H1 (cell line): ENCODE results near the gene COL11A2. TPM values are rescaled to one million over a fixed set of nuclear protein-coding genes. Genes with fewer than 3 reads are reported as not detected.

Experiments
- CTCF ChIA-PET: fragments of 300-600 bp; sonication (Branson Sonifier 250); formaldehyde crosslinking; loops from one replicate; lab custom pipeline; 2021; ENCODE audit not compliant: partially characterized antibody; lab: Charles Lee
- POLR2A ChIA-PET: fragments of 300-600 bp; sonication (Branson Sonifier 250); formaldehyde crosslinking; loops from one replicate; lab custom pipeline; 2021; ENCODE audit warnings: inconsistent platforms; ENCODE audit not compliant: partially characterized antibody; lab: Charles Lee
- DNase-seq, 2 experiments: peaks; one replicate each; pipeline versions ENCODE4 v3.0.0 to v3.0.0-alpha.2; 2010 to 2022; ENCODE audit warnings: low spot score in 2 of 2, low read depth in 1 of 2, mixed read lengths in 1 of 2
- FAIRE-seq: peaks from 2 replicates; lab custom pipeline; 2011; peaks lifted over from hg19 to GRCh38; lab: Jason Lieb, UNC
- H2AFZ ChIP-seq: 2 replicates; pipeline ENCODE4 v1.8.1; 2012; ENCODE audit warnings: low read length, inconsistent platforms
- H2AK5ac ChIP-seq: 2 replicates; pipeline ENCODE4 v1.6.1; 2013; ENCODE audit warnings: low read depth, low read length
- H2BK120ac ChIP-seq: replicated peaks from 2 replicates; pipeline ENCODE3; 2013; ENCODE audit warnings: low read depth, low read length, inconsistent platforms
- H2BK12ac ChIP-seq: 2 replicates; pipeline ENCODE4 v1.6.1; 2013; ENCODE audit warnings: low read depth, low read length
- H2BK15ac ChIP-seq: 2 replicates; pipeline ENCODE4 v1.6.1; 2013; ENCODE audit warnings: low read length
- H2BK20ac ChIP-seq: 2 replicates; pipeline ENCODE4 v1.6.1; 2013; ENCODE audit warnings: low read length
- H2BK5ac ChIP-seq: 2 replicates; pipeline ENCODE4 v1.6.1; 2013; ENCODE audit warnings: low read depth, low read length
- H3K14ac ChIP-seq: 2 replicates; pipeline ENCODE4 v1.6.1; 2013; ENCODE audit warnings: inconsistent platforms; ENCODE audit not compliant: insufficient read length
- H3K18ac ChIP-seq: 2 replicates; pipeline ENCODE4 v1.6.1; 2013; ENCODE audit warnings: low read length; ENCODE audit errors: extremely low read depth
- H3K23ac ChIP-seq: 2 replicates; pipeline ENCODE4 v1.6.1; 2013; ENCODE audit warnings: inconsistent platforms; ENCODE audit not compliant: insufficient read length
- H3K23me2 ChIP-seq: 2 replicates; pipeline ENCODE4 v1.6.1; 2013; ENCODE audit warnings: low read depth, low read length
- H3K27ac ChIP-seq: 2 replicates; pipeline ENCODE4 v1.6.1; 2011; ENCODE audit warnings: low read depth, low read length, inconsistent platforms
- H3K27me3 ChIP-seq, 4 experiments: replicated peaks in 1 of 4; 1 replicate in 1 of 4; 2 replicates in 3 of 4; pipeline versions ENCODE4 v1.6.1 to v1.8.1; 2011 to 2013; ENCODE audit warnings: low read length in 3 of 4, mild to moderate bottlenecking in 3 of 4, inconsistent platforms in 2 of 4, mixed read lengths in 2 of 4, moderate library complexity in 1 of 4; ENCODE audit not compliant: control insufficient read depth in 3 of 4, insufficient read depth in 3 of 4; ENCODE audit errors: extremely low read depth in 1 of 4
- H3K36me3 ChIP-seq, 4 experiments: 2 replicates each; pipeline versions ENCODE4 v1.6.1 to v1.8.1; 2011 to 2013; ENCODE audit warnings: mild to moderate bottlenecking in 4 of 4, low read length in 3 of 4, moderate library complexity in 2 of 4, control low read depth in 1 of 4, inconsistent platforms in 1 of 4; ENCODE audit not compliant: insufficient read depth in 4 of 4, control insufficient read depth in 2 of 4
- H3K4ac ChIP-seq: replicated peaks from 2 replicates; pipeline ENCODE3; 2013; ENCODE audit warnings: low read length, low read depth, mixed read lengths, inconsistent platforms; ENCODE audit not compliant: insufficient read length
- H3K4me1 ChIP-seq, 4 experiments: replicated peaks in 1 of 4; 1 replicate in 1 of 4; 2 replicates in 3 of 4; pipeline versions ENCODE4 v1.6.1 to v1.8.1; 2011 to 2013; ENCODE audit warnings: low read length in 3 of 4, inconsistent platforms in 2 of 4, mixed read lengths in 1 of 4; ENCODE audit not compliant: insufficient read depth in 4 of 4, control insufficient read depth in 3 of 4
- H3K4me2 ChIP-seq, 2 experiments: 2 replicates each; pipeline versions ENCODE4 v1.6.1 to v1.8.1; 2011 to 2013; ENCODE audit warnings: low read depth in 2 of 2, low read length in 2 of 2, control low read depth in 1 of 2, inconsistent platforms in 1 of 2, mild to moderate bottlenecking in 1 of 2; ENCODE audit not compliant: insufficient read depth in 1 of 2
- H3K4me3 ChIP-seq, 4 experiments: fragments of 200-600, 300-600 bp in 1 of 4; sonication (generic), shearing (Covaris generic), sonication (Bioruptor Twin) in 1 of 4; 2 replicates each; pipeline versions ENCODE4 v1.5.1 to v1.8.1; 2011 to 2016; ENCODE audit warnings: low read length in 4 of 4, low read depth in 3 of 4, control low read depth in 2 of 4, inconsistent platforms in 2 of 4, mild to moderate bottlenecking in 2 of 4, mixed read lengths in 1 of 4, moderate library complexity in 1 of 4; ENCODE audit not compliant: insufficient read depth in 2 of 4; ENCODE audit errors: extremely low read depth in 1 of 4
- H3K56ac ChIP-seq: replicated peaks from 2 replicates; pipeline ENCODE3; 2013; ENCODE audit warnings: low read depth, mild to moderate bottlenecking, mixed read lengths, low read length, inconsistent platforms; ENCODE audit not compliant: insufficient read length
- H3K79me1 ChIP-seq: 2 replicates; pipeline ENCODE4 v1.6.1; 2013; ENCODE audit warnings: low read depth, low read length, control low read depth
- H3K79me2 ChIP-seq, 2 experiments: 2 replicates each; pipeline versions ENCODE4 v1.6.1 to v1.8.1; 2012 to 2013; ENCODE audit warnings: low read length in 2 of 2, mild to moderate bottlenecking in 2 of 2, inconsistent platforms in 1 of 2; ENCODE audit not compliant: insufficient read depth in 2 of 2, control insufficient read depth in 1 of 2
- H3K9ac ChIP-seq, 4 experiments: replicated peaks in 1 of 4; 1 replicate in 1 of 4; 2 replicates in 3 of 4; pipeline versions ENCODE4 v1.6.1 to v1.8.1; 2011 to 2013; ENCODE audit warnings: low read depth in 3 of 4, low read length in 3 of 4, control low read depth in 2 of 4, mild to moderate bottlenecking in 2 of 4, moderate library complexity in 2 of 4, inconsistent platforms in 1 of 4; ENCODE audit errors: extremely low read depth in 1 of 4
- H3K9me3 ChIP-seq, 2 experiments: 2 replicates each; pipeline versions ENCODE4 v1.6.1 to v1.8.1; 2012 to 2013; ENCODE audit warnings: mild to moderate bottlenecking in 2 of 2, moderate library complexity in 2 of 2, control low read depth in 1 of 2, inconsistent platforms in 1 of 2, low read depth in 1 of 2, low read length in 1 of 2, mixed read lengths in 1 of 2; ENCODE audit not compliant: insufficient read depth in 2 of 2
- H4K20me1 ChIP-seq, 2 experiments: replicated peaks in 1 of 2; 2 replicates each; pipeline versions ENCODE3 to v1.8.1; 2011 to 2013; ENCODE audit warnings: inconsistent platforms in 2 of 2, low read length in 2 of 2, mild to moderate bottlenecking in 1 of 2; ENCODE audit not compliant: insufficient read depth in 2 of 2, control insufficient read depth in 1 of 2
- H4K5ac ChIP-seq: 2 replicates; pipeline ENCODE4 v1.6.1; 2013; ENCODE audit warnings: low read length, low read depth, mixed read lengths, inconsistent platforms; ENCODE audit not compliant: insufficient read length
- H4K8ac ChIP-seq: 2 replicates; pipeline ENCODE4 v1.8.0; 2013; ENCODE audit warnings: mild to moderate bottlenecking, moderate library complexity, low read length, inconsistent platforms; ENCODE audit not compliant: insufficient read depth; ENCODE audit errors: extremely low read depth
- H4K91ac ChIP-seq: replicated peaks from 2 replicates; pipeline ENCODE3; 2013; ENCODE audit warnings: low read length, mixed read lengths, inconsistent platforms; ENCODE audit not compliant: insufficient read length
- ASH2L ChIP-seq: fragments of 200-600, 300-600 bp; sonication (generic); IDR thresholded peaks from one replicate; pipeline ENCODE4 v1.7.1; 2017; ENCODE audit warnings: low read length
- ATF2 ChIP-seq: IDR thresholded peaks from 2 replicates; pipeline ENCODE4 v1.6.1; 2012; ENCODE audit warnings: low read length, inconsistent platforms
- ATF3 ChIP-seq: IDR thresholded peaks from 2 replicates; pipeline ENCODE4 v1.6.1; 2011; ENCODE audit warnings: low read depth, mild to moderate bottlenecking, low read length; ENCODE audit not compliant: insufficient read depth
- MAX ChIP-seq: IDR thresholded peaks from 2 replicates; pipeline ENCODE4 v1.6.1; 2012; ENCODE audit warnings: inconsistent platforms
- SP1 ChIP-seq: IDR thresholded peaks from 2 replicates; pipeline ENCODE4 v1.6.1; 2011; ENCODE audit warnings: low read depth, low read length
- SRF ChIP-seq: IDR thresholded peaks from 2 replicates; pipeline ENCODE4 v1.6.1; 2011; ENCODE audit warnings: mild to moderate bottlenecking, low read depth, low read length, moderate library complexity
- TAF7 ChIP-seq: optimal IDR thresholded peaks from 2 replicates; pipeline ENCODE3; 2011; ENCODE audit warnings: low read depth, mild to moderate bottlenecking, inconsistent platforms, low read length, moderate library complexity, borderline replicate concordance
- TBP ChIP-seq: IDR thresholded peaks from 2 replicates; pipeline ENCODE4 v1.6.1; 2011; ENCODE audit warnings: low read depth, low read length, improper control_type of control experiment
- TCF12 ChIP-seq: IDR thresholded peaks from 2 replicates; pipeline ENCODE4 v1.6.1; 2011; ENCODE audit warnings: low read depth, mild to moderate bottlenecking, low read length
- TEAD4 ChIP-seq: IDR thresholded peaks from 2 replicates; pipeline ENCODE4 v1.6.1; 2012; ENCODE audit warnings: low read depth, low read length, inconsistent platforms, mixed read lengths
- YY1 ChIP-seq: IDR thresholded peaks from 2 replicates; pipeline ENCODE4 v1.6.1; 2011; ENCODE audit warnings: low read depth, mild to moderate bottlenecking, low read length
- whole genome bisulfite sequencing, 2 experiments: shearing (Covaris generic) in 1 of 2; methylation state at CpG; one replicate each; pipeline versions ENCODE4 v1.1.6 to v1.1.7; 2013 to 2015; ENCODE audit warnings: low lambda C conversion rate in 2 of 2, mixed read lengths in 2 of 2, inconsistent platforms in 1 of 2, low coverage in 1 of 2, missing lambda C conversion rate in 1 of 2; ENCODE audit not compliant: insufficient replicate concordance in 2 of 2, insufficient coverage in 1 of 2, insufficient read length in 1 of 2; ENCODE audit errors: extremely low coverage in 1 of 2, missing lambda C conversion rate in 1 of 2; 5-methylcytosine and 5-hydroxymethylcytosine counted together
- polyA plus RNA-seq, 7 experiments: library from polyadenylated mRNA; depleted of rRNA in 3 of 7; stranded (reverse) in 5 of 7; unstranded in 2 of 7; fragments of >200 nt in 5 of 7; fragments of 200-250 nt in 2 of 7; gene quantifications; 1 replicate in 5 of 7; 2 replicates in 1 of 7; 4 replicates in 1 of 7; pipeline versions ENCODE4 v1.2.1 to v1.2.3, GENCODE V29; 2011 to 2013; ENCODE audit warnings: missing spikeins in 2 of 7, mixed read lengths in 2 of 7
- total RNA-seq: library from RNA; stranded (reverse); fragmentation: NEBNext Ultra II Directional; extraction: Animal tissue kit (Norgen Biotek cat#: 25700); gene quantifications from 2 replicates; pipeline ENCODE4 v1.2.1, GENCODE V29; 2021

COL11A2 gene
- total and polyA plus RNA-seq, 2 of the 8 experiments (the other 6 are each of a cell fraction or from before 2014, with no cell fraction given), result 2.8 to 3.8 TPM

- no peak overlapping the region for H2BK5ac ChIP-seq
- no peak overlapping the region for H2BK20ac ChIP-seq
- H2BK15ac ChIP-seq, result no peak overlapping the region
- no peak for DNase-seq
- ChIA-PET POLR2A (interaction anchor here (0.7 to 2.3 kb wide), 6 partner anchors 8 to 240 kb away, joined by 3 to 13 read pairs (median 4); partner anchors contain the start of genes B3GALT4, RPS18 and VPS52), CTCF (interaction anchor here (0.7 to 6.3 kb wide), 9 partner anchors 8 to 258 kb away, joined by 3 to 60 read pairs (median 3); no protein-coding TSS in a partner anchor)
- no peak overlapping the region for H4K91ac ChIP-seq
- peaks cover 24% of the 10 kb centered on the region; the same call in 1 of the 2 replicates for H3K23me2 ChIP-seq
- H3K14ac ChIP-seq, result no peak overlapping the region
- H3K36me3 ChIP-seq, result peaks cover 2 to 7% (median 4%) of the 10 kb centered on the region in 4 experiments; a peak in 3 of 8 replicates
- H2BK120ac ChIP-seq, result no peak overlapping the region
- no peak overlapping the region for H3K56ac ChIP-seq
- H4K8ac ChIP-seq, result no peak overlapping the region
- no peak overlapping the region for H3K18ac ChIP-seq
- no peak overlapping the region for H3K27ac ChIP-seq
- H4K20me1 ChIP-seq, result peaks cover 2 to 14% of the 10 kb centered on the region in 2 experiments
- H2BK12ac ChIP-seq, result no peak overlapping the region
- no peak for FAIRE-seq
- no peaks in the 10 kb centered on the region; the same call in 1 of the 2 replicates for H3K79me1 ChIP-seq
- H3K9me3 ChIP-seq, result no peaks in the 10 kb centered on the region
- H2AFZ ChIP-seq, result no peak overlapping the region
- no peak overlapping the region for H3K4ac ChIP-seq
- H3K4me2 ChIP-seq, result no peak overlapping the region; a peak in 1 of 4 replicates
- H2AK5ac ChIP-seq, result no peak overlapping the region
- peaks cover 34 to 70% (median 63%) of the 10 kb centered on the region in 4 experiments for H3K27me3 ChIP-seq
- 80% methylated on average over 7 of the region's 17 CpGs; no CpG with 5 or more reads in 1 of the 2 experiments for WGBS, 2 experiments
- no peak overlapping the region for H3K4me3 ChIP-seq
- no peak overlapping the region for H3K9ac ChIP-seq
- H3K79me2 ChIP-seq, result no peaks in the 10 kb centered on the region
- H3K4me1 ChIP-seq, result peaks cover 0 to 13% (median 9%) of the 10 kb centered on the region in 4 experiments; a peak in 6 of 7 replicates
- H4K5ac ChIP-seq, result no peak overlapping the region
- no peak overlapping the region for H3K23ac ChIP-seq
- TF ChIP-seq TBP (no peak), TEAD4 (no peak), TCF12 (no peak), TAF7 (no peak), ASH2L (no peak), YY1 (no peak), ATF2 (no peak), MAX (no peak), SP1 (no peak), ATF3 (no peak), SRF (no peak)
Observed at GRCh38 chr6:33211136-33211535, 18.9 kb upstream of the COL11A2 start.
